HG03571 (cell line): ENCODE measurements around the gene AIRE.
"Not testable (repeated sequence)": the region's sequence is repeated elsewhere in the genome, so short reads cannot be mapped to it uniquely, and the experiment has no call there.

ENCODE experiments used
- ATAC-seq: cut with Tn5 transposase; IDR thresholded peaks from one replicate; pipeline ENCODE4 v1.9.1; 2021; ENCODE audit not compliant: unreplicated experiment

AIRE gene

GRCh38 chr21:44285138-44285992 lies at the start of gene AIRE:
Gene AIRE (plus strand): TSS chr21:44285876. CDS start chr21:44286007, 131 bp downstream.
- no peak for ATAC-seq

- not testable (repeated sequence) for ATAC-seq
These were observed 45.3 kb upstream of the AIRE start for GRCh38 chr21:44240353-44240752.

- peak; percentile 33 for ATAC-seq
These were observed 44.8 kb upstream of the AIRE start, which contains the start of gene ICOSLG for GRCh38 chr21:44240842-44241241. Gene ICOSLG (minus strand): TSS chr21:44240943. CDS start chr21:44240817, 126 bp downstream.

GRCh38 chr21:44241281-44241680 lies 44.4 kb upstream of the AIRE start:
- peak; percentile 24 for ATAC-seq

GRCh38 chr21:44243980-44244379 lies 41.7 kb upstream of the AIRE start:
- ATAC-seq, result peak; percentile 57

GRCh38 chr21:44247904-44248303 lies 37.8 kb upstream of the AIRE start:
- ATAC-seq, result not testable (repeated sequence)

GRCh38 chr21:44249204-44250037 lies 36.3 kb upstream of the AIRE start:
- not testable (repeated sequence) for ATAC-seq

- ATAC-seq, result no peak
These were observed 31.6 kb upstream of the AIRE start for GRCh38 chr21:44253832-44254710.

- ATAC-seq, result no peak
These were observed 30.1 kb upstream of the AIRE start for GRCh38 chr21:44255511-44255981.

GRCh38 chr21:44258056-44258725 lies 27.5 kb upstream of the AIRE start:
- no peak for ATAC-seq

GRCh38 chr21:44259082-44259705 lies 26.5 kb upstream of the AIRE start:
- ATAC-seq, result no peak

- ATAC-seq, result no peak
These were observed 25.6 kb upstream of the AIRE start for GRCh38 chr21:44260066-44260465.

GRCh38 chr21:44260791-44261631 lies 24.7 kb upstream of the AIRE start:
- no peak for ATAC-seq

GRCh38 chr21:44261675-44262295 lies 23.9 kb upstream of the AIRE start, which contains the start of gene DNMT3L:
Gene DNMT3L (minus strand): TSS chr21:44261897. CDS start chr21:44261259, 638 bp downstream.
- ATAC-seq, result no peak

GRCh38 chr21:44262338-44263056 lies 23.2 kb upstream of the AIRE start:
- ATAC-seq, result no peak

- no peak for ATAC-seq
These were observed 22.4 kb upstream of the AIRE start for GRCh38 chr21:44263221-44263760.

- no peak for ATAC-seq
These were observed 21.9 kb upstream of the AIRE start for GRCh38 chr21:44263768-44264167.
